Measurements from ENCODE around the gene SMAD2.

- TF ChIP-seq, protein P1, sequence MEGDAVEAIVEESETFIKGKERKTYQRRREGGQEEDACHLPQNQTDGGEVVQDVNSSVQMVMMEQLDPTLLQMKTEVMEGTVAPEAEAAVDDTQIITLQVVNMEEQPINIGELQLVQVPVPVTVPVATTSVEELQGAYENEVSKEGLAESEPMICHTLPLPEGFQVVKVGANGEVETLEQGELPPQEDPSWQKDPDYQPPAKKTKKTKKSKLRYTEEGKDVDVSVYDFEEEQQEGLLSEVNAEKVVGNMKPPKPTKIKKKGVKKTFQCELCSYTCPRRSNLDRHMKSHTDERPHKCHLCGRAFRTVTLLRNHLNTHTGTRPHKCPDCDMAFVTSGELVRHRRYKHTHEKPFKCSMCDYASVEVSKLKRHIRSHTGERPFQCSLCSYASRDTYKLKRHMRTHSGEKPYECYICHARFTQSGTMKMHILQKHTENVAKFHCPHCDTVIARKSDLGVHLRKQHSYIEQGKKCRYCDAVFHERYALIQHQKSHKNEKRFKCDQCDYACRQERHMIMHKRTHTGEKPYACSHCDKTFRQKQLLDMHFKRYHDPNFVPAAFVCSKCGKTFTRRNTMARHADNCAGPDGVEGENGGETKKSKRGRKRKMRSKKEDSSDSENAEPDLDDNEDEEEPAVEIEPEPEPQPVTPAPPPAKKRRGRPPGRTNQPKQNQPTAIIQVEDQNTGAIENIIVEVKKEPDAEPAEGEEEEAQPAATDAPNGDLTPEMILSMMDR (IDR thresholded peaks at IDR 0.05; ENCODE audit: low read length), result no peak
- TF ChIP-seq EZH2 (IDR thresholded peaks at IDR 0.05; ENCODE audit: borderline replicate concordance, low read length), result no peak
These were observed 99.1 kb downstream of the SMAD2 start for GRCh38 chr18:47831351-47831750.
